GM19238 (cell line): Measurements from ENCODE around the gene PEA15.
A peak's percentile ranks its signal among the peaks of the same experiment; 100 is the strongest.

ENCODE experiments used
- DNase-seq: peaks from one replicate; pipeline ENCODE4 v3.0.0; 2011; ENCODE audit warnings: low spot score; ENCODE audit not compliant: insufficient read length

Gene PEA15, protein sequence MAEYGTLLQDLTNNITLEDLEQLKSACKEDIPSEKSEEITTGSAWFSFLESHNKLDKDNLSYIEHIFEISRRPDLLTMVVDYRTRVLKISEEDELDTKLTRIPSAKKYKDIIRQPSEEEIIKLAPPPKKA

DNA sequence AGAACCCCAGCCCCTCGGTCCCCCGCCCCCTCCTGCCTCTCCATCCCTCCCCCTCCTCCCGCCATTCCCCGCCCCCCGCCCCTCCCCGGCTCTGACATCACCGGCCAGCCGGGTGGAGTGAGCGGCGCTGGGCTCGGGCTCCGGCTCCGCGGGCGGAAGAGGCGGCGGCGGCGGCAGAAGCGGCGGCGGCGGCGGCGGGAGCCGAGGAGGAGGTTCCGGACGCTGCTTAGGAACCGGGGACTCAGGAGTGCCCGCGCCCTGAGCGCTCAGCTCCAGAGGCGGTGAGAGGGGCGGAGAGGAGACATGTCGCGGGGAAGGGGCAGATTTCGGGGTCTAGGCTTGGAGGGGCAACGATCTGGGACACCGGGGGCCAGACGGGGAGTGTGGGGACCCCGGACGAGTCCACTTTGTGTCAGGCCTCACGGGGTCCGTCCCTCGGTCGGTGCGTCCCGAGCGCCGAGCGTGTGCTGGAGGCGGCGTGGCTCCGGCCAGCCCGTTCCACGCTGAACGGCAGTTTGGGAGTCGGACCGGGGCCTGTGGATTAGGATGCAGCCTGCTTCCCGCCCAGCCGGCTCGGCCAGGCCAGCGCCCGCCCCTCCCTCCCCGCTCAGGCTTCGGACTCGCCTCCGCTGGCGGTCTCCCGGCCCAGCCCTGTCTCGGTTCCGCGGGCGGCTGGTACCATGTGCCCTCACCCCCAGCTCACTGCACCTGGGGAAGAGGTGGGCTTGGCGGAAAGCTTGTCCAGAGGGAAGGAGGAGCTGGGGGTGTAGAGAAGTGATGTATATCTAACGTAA is at the start of gene PEA15:
PEA15 (plus strand) TSS at position 143 of the 794 bp plus-strand sequence. CDS start 6,161 bp downstream, outside the sequence.
- peak; percentile 79 for DNase-seq

DNA sequence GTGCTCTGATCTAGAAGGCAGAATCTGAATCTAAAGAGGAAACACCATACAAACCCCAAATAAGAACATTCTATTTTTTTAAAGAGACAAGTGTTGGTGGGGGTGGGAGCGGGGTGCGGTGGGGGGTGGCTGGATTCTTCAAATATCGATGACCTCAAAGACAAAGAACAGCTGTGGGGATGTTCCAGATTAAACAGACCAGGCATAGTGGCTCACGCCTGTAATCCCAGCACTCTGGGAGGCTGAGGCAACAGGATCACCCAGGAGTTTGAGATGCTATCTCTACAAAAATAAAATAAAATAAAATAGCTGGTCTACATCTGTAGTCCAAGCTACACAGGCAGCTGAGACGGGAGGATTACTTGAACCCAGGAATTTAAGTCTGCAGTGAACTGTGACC is 48.8 kb upstream of the PEA15 start:
- DNase-seq = no peak

DNA sequence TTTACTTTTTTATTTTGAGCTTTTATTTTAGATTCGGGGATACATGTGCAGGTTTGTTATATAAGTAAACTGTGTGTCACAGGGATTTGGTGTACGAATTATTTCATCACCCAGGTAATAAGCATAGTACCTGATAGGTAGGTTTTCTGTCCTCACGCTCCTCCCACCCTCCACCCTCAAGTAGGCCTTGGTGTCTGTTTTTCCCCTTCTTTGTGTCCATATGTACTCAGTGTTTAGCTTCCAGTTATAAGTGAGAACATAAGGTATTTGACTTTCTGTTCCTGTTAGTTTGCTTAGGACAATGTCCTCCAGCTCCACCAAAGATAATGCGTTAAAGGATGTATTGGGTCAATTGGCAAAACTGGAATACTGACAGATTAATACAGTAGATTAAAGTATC is 48.0 kb upstream of the PEA15 start:
- DNase-seq = no peak

DNA sequence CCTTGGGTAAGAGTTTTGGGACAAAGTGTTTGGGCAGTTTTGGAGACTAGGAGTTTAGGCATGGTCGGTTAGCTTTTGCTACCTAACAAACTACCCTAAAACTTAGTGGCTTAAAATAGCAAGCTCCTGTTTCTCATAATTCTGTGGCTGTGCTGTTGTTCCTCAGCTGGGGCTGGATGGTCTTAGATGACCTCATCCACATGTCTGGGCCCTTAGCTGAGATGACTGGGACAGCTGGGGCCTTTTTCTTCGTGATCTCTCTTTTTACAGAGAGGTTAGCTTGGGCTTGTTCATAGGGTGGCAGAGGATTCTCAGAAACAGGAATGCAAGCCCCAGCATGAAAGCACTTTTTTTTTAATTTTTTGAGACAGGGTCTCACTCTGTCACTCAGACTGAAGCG is 47.2 kb upstream of the PEA15 start:
- no peak for DNase-seq

DNA sequence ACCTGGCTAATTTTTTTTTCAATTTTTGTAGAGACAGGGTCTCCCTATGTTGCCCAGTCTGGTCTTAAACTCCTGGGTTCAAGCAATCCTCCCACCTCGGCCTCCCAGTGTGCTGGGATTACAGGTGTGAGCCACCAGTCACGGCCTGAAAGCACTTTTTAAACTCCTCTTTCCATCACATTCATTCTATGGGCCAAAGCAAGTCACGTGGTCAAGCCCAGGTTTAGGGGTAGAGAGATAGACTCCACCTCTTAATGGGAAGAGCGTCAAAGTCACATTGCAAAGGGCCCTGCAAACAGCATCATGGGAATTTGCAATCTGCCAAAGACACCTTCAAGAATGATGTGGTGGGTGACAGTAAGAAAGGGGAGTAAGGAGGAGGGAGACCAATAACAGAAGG is 46.6 kb upstream of the PEA15 start:
- DNase-seq = no peak

DNA sequence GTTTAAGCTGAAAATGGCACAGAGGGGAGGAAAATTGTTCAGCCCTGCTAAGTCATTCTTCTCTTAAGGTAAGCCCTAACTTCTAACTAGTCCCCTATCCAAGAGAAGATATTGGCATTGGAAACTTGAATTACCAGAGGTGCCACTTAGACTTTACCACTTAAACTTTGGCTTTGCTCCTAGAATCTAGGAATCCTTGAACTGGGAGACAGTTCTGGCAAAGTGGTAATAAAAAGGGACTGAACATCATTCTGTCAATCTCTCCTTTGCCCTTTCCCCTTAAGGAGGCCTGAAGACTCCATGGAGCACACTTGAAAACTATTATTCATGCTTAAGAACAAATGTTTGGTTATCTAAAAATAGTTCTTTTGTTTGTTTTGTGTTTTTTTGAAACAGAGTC is 45.3 kb upstream of the PEA15 start:
- no peak for DNase-seq

DNA sequence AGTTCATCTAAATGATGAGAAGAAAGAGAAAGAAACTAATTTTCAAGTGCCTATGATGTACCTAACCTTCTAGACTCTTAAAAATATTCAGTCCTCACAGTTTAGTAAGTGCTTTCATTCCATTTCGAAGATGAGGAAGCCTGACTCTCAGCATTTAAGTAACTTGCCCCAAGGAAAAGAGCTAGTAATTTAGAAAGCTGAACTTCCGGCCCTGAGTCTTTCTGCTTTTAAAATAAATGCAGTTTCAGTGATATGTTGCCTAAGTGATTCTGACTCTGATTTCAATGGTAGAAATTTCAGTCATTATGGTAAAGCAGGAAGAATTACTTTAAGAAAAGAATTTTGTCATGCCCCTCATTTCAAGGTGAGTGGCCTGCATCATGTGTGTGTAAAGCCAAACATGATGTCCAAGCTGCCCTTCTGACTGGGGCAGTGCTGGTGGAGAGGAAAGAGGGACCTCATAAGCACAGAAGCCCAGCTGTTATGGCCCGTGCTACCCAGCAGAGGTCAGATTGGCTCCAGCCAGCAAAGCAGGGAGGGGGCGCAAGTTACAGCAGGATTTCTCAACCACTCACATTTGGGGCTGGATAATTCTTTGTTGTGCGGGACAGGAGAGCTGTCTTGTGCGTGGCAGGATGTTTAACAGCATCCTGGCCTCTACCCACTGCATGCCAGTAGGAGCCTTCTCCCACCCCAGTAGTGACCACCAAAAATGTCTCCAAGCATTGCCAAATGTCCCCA is 43.0 kb upstream of the PEA15 start:
- no peak for DNase-seq

DNA sequence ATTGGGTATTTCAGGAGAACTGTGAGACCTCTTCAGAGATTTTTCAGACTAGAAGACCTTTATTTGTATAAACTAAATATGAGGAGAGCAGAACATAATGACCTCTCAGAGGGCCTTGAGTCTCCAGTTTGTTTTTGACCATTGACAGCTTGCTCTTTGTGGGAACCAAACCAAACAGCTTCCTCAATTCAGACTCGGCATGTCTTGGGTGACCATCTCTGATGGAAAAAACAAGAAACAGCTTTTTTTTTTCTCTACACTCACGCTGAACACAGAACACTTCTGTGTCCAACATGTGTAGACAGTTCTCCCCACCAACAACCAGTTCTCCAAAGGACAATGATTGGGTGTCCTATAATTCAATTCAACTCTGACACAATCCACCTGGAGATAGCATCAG is 42.3 kb upstream of the PEA15 start:
- no peak for DNase-seq

DNA sequence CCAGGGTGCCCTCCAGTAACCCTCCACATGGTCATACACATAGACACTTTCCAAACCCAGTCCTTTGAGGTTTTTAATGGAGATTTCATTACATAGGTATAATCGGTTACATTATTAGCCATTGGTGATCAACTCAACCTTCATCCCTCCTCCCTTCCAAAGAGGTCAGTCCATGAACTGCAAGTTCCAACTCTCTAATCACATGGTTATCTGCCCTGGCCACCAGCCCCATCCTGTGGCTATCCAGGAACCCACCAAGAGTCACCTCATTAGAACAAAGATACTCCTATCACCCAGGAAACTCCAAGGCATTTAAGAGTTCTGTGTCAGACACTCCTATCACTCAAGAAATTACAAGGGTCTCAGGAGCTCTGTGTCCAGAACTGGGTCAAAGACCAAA is 41.6 kb upstream of the PEA15 start:
- DNase-seq = no peak

DNA sequence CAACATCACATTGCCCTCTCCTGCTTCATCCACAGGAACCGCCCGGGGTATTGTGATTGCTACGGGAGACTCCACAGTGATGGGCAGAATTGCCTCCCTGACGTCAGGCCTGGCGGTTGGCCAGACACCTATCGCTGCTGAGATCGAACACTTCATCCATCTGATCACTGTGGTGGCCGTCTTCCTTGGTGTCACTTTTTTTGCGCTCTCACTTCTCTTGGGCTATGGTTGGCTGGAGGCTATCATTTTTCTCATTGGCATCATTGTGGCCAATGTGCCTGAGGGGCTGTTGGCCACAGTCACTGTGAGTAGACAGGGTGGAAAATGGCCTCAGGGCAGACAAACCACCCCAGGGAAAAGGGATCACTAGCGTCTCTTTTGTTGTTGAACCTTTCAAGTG is 41.1 kb upstream of the PEA15 start:
- no peak for DNase-seq

DNA sequence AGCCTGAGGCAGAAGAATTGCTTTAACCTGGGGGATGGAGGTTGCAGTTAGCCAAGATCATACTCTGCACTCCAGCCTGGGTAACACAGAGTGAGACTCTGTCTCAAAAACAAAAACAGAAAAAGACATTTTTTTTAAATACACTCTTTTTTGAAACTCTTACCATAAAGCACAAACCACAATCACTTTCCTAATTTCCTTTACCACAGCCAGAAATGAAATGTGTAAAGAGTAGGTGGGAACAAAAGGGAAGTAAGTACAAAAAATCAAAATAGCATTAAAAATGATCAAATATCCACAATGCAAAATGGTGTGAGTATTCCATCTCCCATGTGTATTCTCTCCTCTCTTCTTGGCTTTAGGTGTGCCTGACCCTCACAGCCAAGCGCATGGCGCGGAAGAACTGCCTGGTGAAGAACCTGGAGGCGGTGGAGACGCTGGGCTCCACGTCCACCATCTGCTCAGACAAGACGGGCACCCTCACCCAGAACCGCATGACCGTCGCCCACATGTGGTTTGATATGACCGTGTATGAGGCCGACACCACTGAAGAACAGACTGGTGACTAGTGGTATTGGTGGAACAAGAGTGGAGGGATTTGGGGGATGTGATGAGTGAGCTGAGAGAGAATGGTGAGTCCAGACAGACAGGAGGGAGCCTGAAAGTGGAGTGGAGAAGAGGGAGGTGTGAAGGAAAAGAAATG is 38.9 kb upstream of the PEA15 start:
- no peak for DNase-seq

DNA sequence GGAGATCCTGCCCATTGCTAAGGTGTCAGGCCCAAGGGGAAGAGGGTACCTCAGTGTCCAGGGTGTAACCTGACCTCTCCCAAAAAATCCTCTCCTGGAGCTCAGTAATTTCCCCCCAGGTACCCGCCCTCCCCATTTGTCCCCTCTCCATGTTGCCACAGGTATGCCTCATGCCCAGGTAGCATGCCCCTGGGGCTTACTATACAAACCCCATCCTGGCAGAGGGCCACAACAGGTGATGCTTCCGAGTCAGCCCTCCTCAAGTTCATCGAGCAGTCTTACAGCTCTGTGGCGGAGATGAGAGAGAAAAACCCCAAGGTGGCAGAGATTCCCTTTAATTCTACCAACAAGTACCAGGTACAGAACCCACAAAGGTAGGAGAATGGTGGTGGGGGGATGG is 38.1 kb upstream of the PEA15 start:
- no peak for DNase-seq

DNA sequence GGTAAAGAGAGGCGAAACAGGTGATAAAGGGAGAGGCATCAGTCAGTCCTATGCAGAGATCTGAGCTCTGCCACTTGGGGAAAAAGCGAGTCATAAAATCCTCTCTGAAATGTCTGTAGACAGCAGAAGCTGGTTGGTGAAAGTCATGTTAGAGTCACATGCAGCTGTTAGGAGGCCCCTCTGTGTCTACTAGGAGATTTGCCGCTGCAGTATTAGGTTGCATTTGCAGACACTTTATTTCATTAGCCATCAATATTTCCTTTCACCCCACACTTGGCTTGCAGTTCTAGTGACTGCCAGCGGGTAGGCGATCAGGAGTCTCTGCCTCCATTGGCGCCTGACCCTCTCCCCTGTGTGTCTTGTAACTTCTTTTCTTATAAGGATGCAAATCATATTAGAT is 37.6 kb upstream of the PEA15 start:
- DNase-seq = no peak

DNA sequence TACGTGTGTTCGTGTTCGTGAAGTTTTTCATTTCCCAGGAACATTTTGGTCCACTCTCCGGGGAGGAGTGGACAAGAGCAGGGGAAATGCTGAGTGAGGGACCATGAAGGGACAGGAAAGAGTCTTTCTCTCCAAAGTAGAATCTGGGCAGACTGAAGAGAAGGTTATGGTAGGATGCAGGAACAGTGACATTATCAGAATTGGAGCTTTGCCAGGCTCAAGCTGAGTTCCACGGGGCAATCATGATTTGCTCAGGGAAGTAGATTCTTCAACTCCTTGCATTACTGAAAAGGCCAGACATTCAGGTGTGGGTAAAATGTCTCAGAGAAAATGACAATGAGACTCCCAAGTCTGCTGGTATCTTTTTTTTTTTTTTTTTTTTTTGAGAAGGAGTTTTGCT is 37.2 kb upstream of the PEA15 start:
- no peak for DNase-seq

DNA sequence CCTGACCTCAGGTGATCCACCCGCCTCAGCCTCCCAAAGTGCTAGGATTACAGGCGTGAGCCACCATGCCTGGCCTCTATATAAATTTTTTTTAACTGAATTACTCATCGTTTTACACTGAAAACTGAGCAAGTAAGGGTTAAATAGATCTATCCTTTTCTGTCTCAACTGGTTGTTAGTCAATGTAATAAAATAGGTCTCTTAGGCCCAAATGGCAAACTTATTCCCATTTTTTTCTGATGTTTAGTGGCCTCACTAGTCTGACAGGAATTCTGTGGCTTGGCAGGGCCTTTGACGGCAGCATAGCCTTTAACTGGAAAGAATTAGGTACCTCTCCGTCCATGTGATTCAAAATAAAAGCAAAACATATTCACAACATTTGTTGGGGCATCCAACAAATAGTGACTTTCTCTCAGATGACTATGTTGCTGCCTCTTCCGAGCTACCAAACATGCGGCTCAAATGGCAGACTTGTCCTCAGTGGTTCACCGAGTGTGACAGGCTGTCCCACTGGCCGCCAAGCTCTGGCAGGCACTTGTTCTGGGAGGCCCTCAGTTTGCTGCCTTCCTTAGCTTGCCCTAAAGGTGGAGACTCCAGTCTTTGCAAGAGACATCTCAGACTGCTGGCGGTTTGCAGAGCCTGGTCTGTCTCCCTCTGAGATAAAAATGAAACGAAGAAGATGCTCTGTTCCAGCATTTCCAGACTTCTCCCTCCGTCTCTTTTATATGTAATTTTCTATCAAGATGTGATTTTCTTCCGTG is 36.4 kb upstream of the PEA15 start:
- DNase-seq = no peak

DNA sequence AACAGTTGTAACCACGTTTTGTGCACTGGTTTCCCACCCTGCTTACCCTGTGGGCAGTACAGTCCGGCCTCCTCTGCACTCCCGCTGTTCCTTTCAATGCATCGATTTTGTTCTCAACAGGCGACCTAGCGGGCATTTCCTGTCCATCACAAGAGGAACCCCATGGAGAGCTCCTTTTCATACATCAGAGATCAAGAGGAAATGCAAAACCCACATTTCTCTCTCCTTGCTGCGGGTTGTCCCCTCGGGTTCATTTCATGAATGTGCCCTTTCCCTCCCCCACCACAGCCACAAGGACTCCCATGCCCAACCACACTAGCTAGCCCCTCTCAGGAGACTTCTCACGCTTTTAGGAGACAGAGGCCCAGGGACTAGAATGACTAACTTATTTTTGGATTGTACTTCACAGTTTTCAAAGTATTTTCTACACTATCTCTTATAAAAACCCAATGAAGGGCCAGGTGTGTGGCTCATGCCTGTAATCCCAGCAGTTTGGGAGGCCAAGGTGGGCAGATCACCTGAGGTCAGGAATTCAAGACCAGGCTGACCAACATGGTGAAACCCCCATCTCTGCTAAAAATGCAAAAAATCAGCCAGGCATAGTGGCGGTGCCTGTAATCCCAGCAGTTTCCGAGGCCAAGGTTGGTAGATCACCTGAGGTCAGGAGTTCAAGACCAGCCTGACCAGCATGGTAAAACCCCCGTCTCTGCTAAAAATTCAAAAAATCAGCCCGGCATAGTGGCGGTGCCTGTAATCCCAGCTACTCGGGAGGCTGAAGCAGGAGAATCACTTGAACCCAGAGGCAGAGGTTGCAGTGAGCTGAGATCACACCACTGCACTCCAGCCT is 35.4 kb upstream of the PEA15 start:
- DNase-seq = peak; percentile 51

DNA sequence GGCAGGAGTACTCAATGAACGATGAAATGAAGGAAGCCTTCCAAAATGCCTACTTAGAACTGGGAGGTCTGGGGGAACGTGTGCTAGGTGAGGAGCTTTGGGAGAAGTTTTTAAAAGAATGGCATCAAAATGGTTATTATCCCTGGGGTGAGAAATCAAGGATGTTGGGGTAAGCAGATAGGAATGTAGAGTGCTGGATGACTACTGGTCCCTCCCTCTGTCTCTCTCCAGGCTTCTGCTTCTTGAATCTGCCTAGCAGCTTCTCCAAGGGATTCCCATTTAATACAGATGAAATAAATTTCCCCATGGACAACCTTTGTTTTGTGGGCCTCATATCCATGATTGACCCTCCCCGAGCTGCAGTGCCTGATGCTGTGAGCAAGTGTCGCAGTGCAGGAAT is 33.8 kb upstream of the PEA15 start:
- DNase-seq = no peak

DNA sequence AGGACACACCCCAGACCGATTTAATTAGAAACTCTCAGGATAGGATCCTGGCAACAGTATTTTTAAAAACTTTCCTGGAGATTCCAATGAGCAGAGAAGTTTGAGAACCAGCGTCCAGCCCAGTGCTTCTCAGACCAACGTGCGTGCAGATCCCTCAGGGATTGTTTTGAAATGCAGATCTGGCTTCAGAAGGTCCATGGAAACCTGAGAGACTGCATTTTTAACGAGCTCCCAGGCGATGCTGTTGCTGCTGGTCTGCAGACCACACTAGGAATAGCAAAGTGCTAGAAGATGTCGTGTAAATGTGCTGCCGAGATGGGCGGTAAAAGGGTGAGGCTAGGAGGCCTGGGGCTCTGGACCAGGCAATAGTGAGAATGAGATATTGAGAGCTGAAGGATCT is 33.2 kb upstream of the PEA15 start:
- DNase-seq = no peak

DNA sequence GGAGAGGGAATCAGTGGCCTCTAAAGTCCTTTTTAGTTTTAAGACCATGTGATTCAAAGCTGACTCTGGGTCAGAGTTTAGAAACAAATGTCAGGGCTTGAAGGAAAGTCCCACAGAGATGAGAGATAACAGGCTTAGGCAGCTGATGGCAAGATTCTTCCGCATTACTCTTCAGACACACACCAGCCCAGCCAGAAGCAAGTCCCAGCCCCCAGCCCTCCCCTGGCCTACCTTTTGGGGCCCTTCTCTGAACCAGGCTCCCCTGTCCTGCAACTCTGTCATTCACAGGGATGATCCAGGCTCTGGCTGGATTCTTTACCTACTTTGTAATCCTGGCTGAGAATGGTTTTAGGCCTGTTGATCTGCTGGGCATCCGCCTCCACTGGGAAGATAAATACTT is 28.0 kb upstream of the PEA15 start:
- DNase-seq = no peak

DNA sequence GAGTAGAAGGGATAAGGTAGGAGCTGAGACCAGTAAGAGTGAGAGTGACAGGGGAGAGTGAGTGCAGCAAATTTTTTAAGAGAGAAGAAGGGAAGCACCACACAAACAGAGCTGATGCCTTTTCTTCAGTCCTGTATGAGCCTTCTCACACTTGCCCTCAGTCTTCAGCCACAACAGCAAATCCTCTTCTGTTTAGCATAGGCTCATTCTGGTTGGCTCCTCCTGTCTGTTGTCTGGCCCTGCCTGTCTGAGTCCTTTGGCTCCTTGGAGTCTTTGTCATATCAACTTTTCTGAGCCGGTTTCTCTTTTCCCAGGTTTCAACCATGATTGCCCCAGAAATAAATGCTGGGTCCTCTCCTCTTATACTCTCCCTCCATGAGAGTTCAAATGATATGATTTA is 27.5 kb upstream of the PEA15 start:
- DNase-seq = no peak
